CD4-positive, alpha-beta memory T cell (primary cell): Measurements from ENCODE around the gene SLC2A14. TPM values are rescaled to one million over a fixed set of nuclear protein-coding genes. Genes with fewer than 3 reads are reported as not detected.
"Not testable (repeated sequence)": the region's sequence is repeated elsewhere in the genome, so short reads cannot be mapped to it uniquely, and the experiment has no call there.

ENCODE experiments used
- CTCF ChIA-PET: fragments of 350-600 bp; sonication (Branson Sonifier 250); formaldehyde crosslinking; loops from one replicate; lab custom pipeline; 2021; ENCODE audit warnings: inconsistent platforms; ENCODE audit not compliant: partially characterized antibody; lab: Charles Lee
- POLR2A ChIA-PET: fragments of 350-600 bp; sonication (Branson Sonifier 250); formaldehyde crosslinking; loops from one replicate; lab custom pipeline; 2021; ENCODE audit not compliant: partially characterized antibody; lab: Charles Lee
- DNase-seq, 5 donors: peaks; one replicate each; pipeline versions ENCODE4 v3.0.0 to v3.0.0-alpha.2; 2020 to 2022; ENCODE audit warnings: mixed read lengths in 1 of 5
- H3K27ac ChIP-seq: one replicate; pipeline ENCODE4 v1.7.0; 2013; ENCODE audit warnings: low read depth, low read length
- H3K27me3 ChIP-seq: 2 replicates; pipeline ENCODE4 v1.7.0; 2013; ENCODE audit warnings: mild to moderate bottlenecking, low read length, moderate library complexity; ENCODE audit not compliant: insufficient read depth
- H3K36me3 ChIP-seq: 2 replicates; pipeline ENCODE4 v1.7.0; 2013; ENCODE audit warnings: mild to moderate bottlenecking, low read length, moderate library complexity; ENCODE audit not compliant: insufficient read depth
- H3K4me1 ChIP-seq: 2 replicates; pipeline ENCODE4 v1.7.0; 2013; ENCODE audit warnings: mild to moderate bottlenecking, low read length, moderate library complexity; ENCODE audit not compliant: insufficient read depth
- H3K4me3 ChIP-seq, 2 donors: one replicate each; pipeline ENCODE4 v1.7.0; 2013; ENCODE audit warnings: low read length in 2 of 2, mild to moderate bottlenecking in 1 of 2
- H3K9me3 ChIP-seq, 2 donors: one replicate each; pipeline ENCODE4 v1.7.0; 2013; ENCODE audit warnings: low read length in 2 of 2, control low read depth in 1 of 2; ENCODE audit not compliant: control insufficient read depth in 1 of 2
- H3K27ac Mint-ChIP-seq, 7 donors: one replicate each; pipeline ENCODE4 v1.8.0; 2020 to 2021; ENCODE audit warnings: mixed read lengths in 7 of 7, mild to moderate bottlenecking in 6 of 7, inconsistent platforms in 3 of 7, moderate library complexity in 3 of 7
- H3K27me3 Mint-ChIP-seq, 2 donors: one replicate each; pipeline ENCODE4 v1.8.0; 2020 to 2021; ENCODE audit warnings: mixed read lengths in 2 of 2
- H3K36me3 Mint-ChIP-seq, 2 donors: one replicate each; pipeline ENCODE4 v1.8.0; 2020 to 2021; ENCODE audit warnings: mixed read lengths in 2 of 2, inconsistent platforms in 1 of 2, mild to moderate bottlenecking in 1 of 2
- H3K4me1 Mint-ChIP-seq, 4 donors: one replicate each; pipeline ENCODE4 v1.8.0; 2020 to 2021; ENCODE audit warnings: mixed read lengths in 4 of 4, mild to moderate bottlenecking in 1 of 4
- H3K4me3 Mint-ChIP-seq, 8 donors: one replicate each; pipeline ENCODE4 v1.8.0; 2020 to 2021; ENCODE audit warnings: mixed read lengths in 8 of 8, mild to moderate bottlenecking in 7 of 8, moderate library complexity in 6 of 8, inconsistent platforms in 3 of 8
- H3K9me3 Mint-ChIP-seq, 8 donors: one replicate each; pipeline ENCODE4 v1.8.0; 2020 to 2021; ENCODE audit warnings: mixed read lengths in 8 of 8, mild to moderate bottlenecking in 5 of 8, inconsistent platforms in 3 of 8, moderate library complexity in 1 of 8
- intact Hi-C: fragments of 100-400 bp; cut with micrococcal nuclease; formaldehyde crosslinking; loops from one replicate; pipeline ENCODE4 v1.15.1; 2023
- polyA plus RNA-seq, 2 donors: library from polyadenylated mRNA; unstranded; fragments of 300-500 nt; fragmentation: Illumina TruSeq; gene quantifications; one replicate each; pipeline ENCODE4 v1.2.3, GENCODE V29; 2021
- total RNA-seq, 2 experiments: library from RNA; stranded (reverse); gene quantifications; one replicate each; pipeline ENCODE4 v1.2.3, GENCODE V29; 2021

The SLC2A14 gene
- total and polyA plus RNA-seq, 4 experiments from 2014 or later, result 3.5 TPM; not detected in 2

- Mint-ChIP-seq H3K27ac (no peak overlapping the region), H3K4me1 (peaks cover 0 to 8% (median 3%) of the 10 kb centered on the region in 4 donors), H3K27me3 (peaks cover 7 to 13% of the 10 kb centered on the region in 2 donors), H3K36me3 (no peaks in the 10 kb centered on the region), H3K4me3 (peak overlapping the region in 1 of 8 donors; percentile 68), H3K9me3 (no peaks in the 10 kb centered on the region)
- CTCF ChIA-PET, result no interaction called here
- Histone ChIP-seq H3K9me3 (no peaks in the 10 kb centered on the region), H3K4me3 (no peak overlapping the region), H3K27ac (no peak overlapping the region), H3K4me1 (no peaks in the 10 kb centered on the region), H3K27me3 (no peaks in the 10 kb centered on the region), H3K36me3 (no peaks in the 10 kb centered on the region)
- DNase-seq, result no peak
- intact Hi-C loops, result no loop called here
- POLR2A ChIA-PET, result no interaction called here
These were observed 28.6 kb downstream of the SLC2A14 start for GRCh38 chr12:7844116-7844515.

DNA sequence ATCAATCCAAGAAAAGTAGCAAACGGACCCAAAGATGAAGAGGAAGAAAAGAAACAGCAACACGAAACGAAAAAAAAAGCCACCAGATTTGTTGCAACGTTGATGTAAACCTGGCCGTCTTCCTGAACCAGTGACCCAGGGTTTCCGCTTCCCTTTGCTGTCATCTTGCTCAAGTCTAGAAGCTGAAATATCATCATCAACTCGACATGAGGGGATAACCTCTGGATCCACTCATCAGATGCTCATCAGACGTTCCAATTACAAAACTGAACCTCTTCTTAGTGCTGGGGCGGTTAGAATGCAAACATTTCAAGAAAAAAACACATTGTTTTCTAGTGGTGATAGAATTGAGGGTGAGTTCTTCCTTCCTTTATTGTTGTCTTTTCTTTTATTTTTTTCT lies 29.1 kb downstream of the SLC2A14 start:
- H3K4me3 ChIP-seq, H3K9me3 ChIP-seq, H3K9me3 Mint-ChIP-seq, H3K4me1 ChIP-seq, H3K36me3 ChIP-seq, H3K27ac ChIP-seq, H3K36me3 Mint-ChIP-seq, CTCF ChIA-PET, POLR2A ChIA-PET, H3K27me3 ChIP-seq, H3K4me1 Mint-ChIP-seq, intact Hi-C loops: not testable (repeated sequence)
- peaks cover 7 to 13% of the 10 kb centered on the region in 2 donors for H3K27me3 Mint-ChIP-seq
- peak overlapping the region in 5 of 7 donors; percentile 3 to 83 (median 67) for H3K27ac Mint-ChIP-seq
- DNase-seq, result peak in 4 of 5 donors; percentile 16 to 48 (median 29)
- H3K4me3 Mint-ChIP-seq, result peak overlapping the region in 5 of 8 donors; percentile 27 to 75 (median 43)

DNA sequence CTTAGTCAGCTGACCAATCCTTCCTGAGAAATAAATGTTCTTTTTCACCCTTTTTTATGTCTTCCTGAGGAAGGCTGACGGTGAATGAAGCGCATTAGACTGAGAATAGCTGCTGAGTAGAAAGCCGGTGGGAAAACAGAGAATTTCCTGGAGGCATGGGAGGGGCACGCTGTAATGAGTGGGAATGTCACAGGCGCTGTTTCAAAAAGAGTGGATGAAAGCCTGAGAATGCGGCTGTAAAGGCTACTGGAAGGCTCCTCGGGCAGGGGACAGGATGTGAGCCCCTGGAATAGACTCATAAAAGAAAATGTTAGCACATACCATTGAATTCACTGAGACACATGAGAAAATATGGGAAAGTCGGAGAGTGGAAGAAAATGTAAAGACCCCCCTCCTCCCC lies 29.6 kb downstream of the SLC2A14 start:
- Mint-ChIP-seq H3K4me3 (peak overlapping the region in 3 of 8 donors; percentile 33 to 55 (median 47)), H3K27me3 (peaks cover 7 to 11% of the 10 kb centered on the region in 2 donors), H3K27ac (peak overlapping the region in 1 of 7 donors; percentile 63)
- H3K27ac ChIP-seq, CTCF ChIA-PET, intact Hi-C loops, POLR2A ChIA-PET, H3K9me3 ChIP-seq, H3K36me3 ChIP-seq, H3K4me1 Mint-ChIP-seq, H3K4me1 ChIP-seq, H3K36me3 Mint-ChIP-seq, H3K27me3 ChIP-seq, H3K4me3 ChIP-seq, H3K9me3 Mint-ChIP-seq: not testable (repeated sequence)
- peak in 1 of 5 donors; percentile 10 for DNase-seq

DNA sequence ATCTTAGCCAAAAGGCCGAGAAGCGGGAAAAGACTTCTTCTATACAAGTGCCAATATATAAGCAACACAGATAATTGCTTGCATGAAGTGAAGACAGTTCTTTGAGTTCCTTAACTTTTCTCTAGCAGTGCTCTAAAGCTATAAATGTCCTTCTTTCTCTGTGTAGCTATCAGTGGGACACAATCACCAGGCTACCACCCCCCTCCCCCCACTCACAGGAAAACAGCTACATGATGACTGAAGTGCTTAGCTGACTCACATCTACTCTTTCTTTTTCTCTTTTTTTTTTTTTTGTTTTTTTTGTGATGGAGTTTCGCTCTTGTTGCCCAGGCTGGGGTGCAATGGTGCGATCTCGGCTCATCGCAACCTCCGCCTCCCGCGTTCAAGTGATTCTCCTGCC lies 30.3 kb downstream of the SLC2A14 start:
- CTCF ChIA-PET, result not testable (repeated sequence)

DNA sequence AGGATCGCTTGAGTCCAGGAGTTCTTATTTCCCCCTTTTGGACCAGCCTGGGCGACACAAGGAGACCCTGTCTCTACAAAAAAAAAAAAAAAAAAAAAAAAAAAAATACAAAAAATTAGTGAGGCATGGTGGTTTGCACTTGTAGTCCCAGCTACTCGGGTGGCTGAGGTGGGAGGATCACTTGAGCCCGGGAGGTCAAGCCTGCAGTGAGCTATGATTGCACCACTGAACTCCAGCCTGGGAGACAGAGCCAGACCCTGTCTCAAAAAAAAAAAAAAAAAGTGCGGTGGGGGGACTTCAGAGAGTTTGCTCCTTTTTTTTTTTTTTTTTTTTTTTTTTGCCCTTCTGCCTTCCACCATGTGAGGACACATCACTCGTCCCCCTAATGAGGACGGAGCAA lies 32.9 kb downstream of the SLC2A14 start:
- H3K9me3 ChIP-seq, H3K9me3 Mint-ChIP-seq, H3K27me3 ChIP-seq, DNase-seq, H3K4me1 ChIP-seq, H3K27ac ChIP-seq, H3K27ac Mint-ChIP-seq, POLR2A ChIA-PET, H3K36me3 ChIP-seq, H3K4me3 Mint-ChIP-seq, H3K36me3 Mint-ChIP-seq, H3K4me1 Mint-ChIP-seq, H3K4me3 ChIP-seq, intact Hi-C loops: not testable (repeated sequence)
- CTCF ChIA-PET, result interaction anchor here (0.9 kb wide), 1 partner anchor 9 kb away, joined by 3 read pairs; no protein-coding TSS in a partner anchor
- peaks cover 8 to 10% of the 10 kb centered on the region in 2 donors for H3K27me3 Mint-ChIP-seq

More for the DNA sequence above, 30.3 kb downstream of the SLC2A14 start:
- H3K27me3 Mint-ChIP-seq, result peaks cover 4 to 11% of the 10 kb centered on the region in 2 donors
- H3K4me1 Mint-ChIP-seq, H3K4me3 ChIP-seq, H3K27ac Mint-ChIP-seq, H3K9me3 Mint-ChIP-seq, H3K4me3 Mint-ChIP-seq, intact Hi-C loops, H3K36me3 Mint-ChIP-seq, H3K36me3 ChIP-seq, DNase-seq, H3K27ac ChIP-seq, H3K27me3 ChIP-seq, H3K9me3 ChIP-seq, H3K4me1 ChIP-seq, POLR2A ChIA-PET: not testable (repeated sequence)

DNA sequence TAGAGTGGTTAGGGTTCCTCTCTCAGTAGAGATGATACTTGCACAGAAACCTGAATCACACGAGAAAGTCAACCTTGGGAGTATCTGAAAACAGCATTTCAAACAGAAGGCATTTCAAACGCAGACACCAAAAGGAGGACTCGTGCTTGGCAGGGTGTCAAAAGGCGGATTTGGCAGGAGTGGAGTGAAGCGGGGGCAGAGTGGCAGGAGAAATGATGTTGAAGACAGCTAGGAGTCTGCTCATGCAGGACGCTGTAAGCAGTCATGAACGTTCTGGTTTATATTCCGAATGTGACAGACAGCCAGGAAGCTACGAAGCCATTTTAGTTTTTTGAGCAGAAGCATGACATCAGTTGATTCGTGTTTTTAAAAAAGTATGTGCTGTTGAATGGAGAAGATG lies 33.5 kb downstream of the SLC2A14 start:
- DNase-seq, H3K4me3 ChIP-seq, intact Hi-C loops, POLR2A ChIA-PET, H3K27ac Mint-ChIP-seq, H3K4me3 Mint-ChIP-seq, H3K9me3 ChIP-seq, H3K36me3 Mint-ChIP-seq, H3K9me3 Mint-ChIP-seq, H3K27ac ChIP-seq, H3K4me1 ChIP-seq, H3K4me1 Mint-ChIP-seq, H3K36me3 ChIP-seq, H3K27me3 ChIP-seq, H3K27me3 Mint-ChIP-seq: not testable (repeated sequence)
- CTCF ChIA-PET, result interaction anchor here (0.9 kb wide), 1 partner anchor 8 kb away, joined by 3 read pairs; no protein-coding TSS in a partner anchor

- Histone ChIP-seq H3K4me3 (no peak overlapping the region), H3K9me3 (no peaks in the 10 kb centered on the region), H3K4me1 (no peaks in the 10 kb centered on the region), H3K27me3 (no peaks in the 10 kb centered on the region), H3K36me3 (no peaks in the 10 kb centered on the region), H3K27ac (no peak overlapping the region)
- Mint-ChIP-seq H3K27me3 (peaks cover 6 to 8% of the 10 kb centered on the region in 2 donors), H3K9me3 (no peaks in the 10 kb centered on the region), H3K4me3 (no peak overlapping the region), H3K4me1 (peaks cover 0 to 1% (median 0%) of the 10 kb centered on the region in 4 donors), H3K36me3 (no peaks in the 10 kb centered on the region), H3K27ac (no peak overlapping the region)
- DNase-seq, result no peak
- CTCF ChIA-PET, result no interaction called here
- POLR2A ChIA-PET, result no interaction called here
- intact Hi-C loops, result no loop called here
These were observed 35.3 kb downstream of the SLC2A14 start for GRCh38 chr12:7837366-7837765.

DNA sequence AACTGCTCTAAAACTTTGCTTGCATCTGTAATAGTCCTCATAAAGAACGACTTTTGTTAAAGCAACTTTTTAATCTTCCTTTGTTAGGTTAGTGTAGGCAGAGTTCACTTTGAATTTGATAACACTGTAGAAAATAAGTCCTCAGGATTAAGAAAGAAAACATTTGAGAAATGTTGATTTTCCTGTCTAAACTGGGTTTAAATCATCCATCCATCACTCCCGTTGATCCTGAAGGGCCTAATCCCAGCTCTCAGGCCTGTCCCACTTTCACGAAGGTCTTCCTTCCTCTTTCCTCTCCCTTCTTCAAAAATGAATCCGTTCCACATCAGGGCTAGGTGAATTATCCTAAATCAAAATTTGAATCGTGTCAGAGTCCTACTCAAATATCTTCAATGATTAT lies 36.9 kb downstream of the SLC2A14 start:
- no peak for DNase-seq
- H3K27ac Mint-ChIP-seq, result peak overlapping the region in 1 of 7 donors; percentile 29
- Histone ChIP-seq H3K27ac (no peak overlapping the region), H3K27me3 (no peaks in the 10 kb centered on the region), H3K9me3 (no peaks in the 10 kb centered on the region), H3K4me1 (no peaks in the 10 kb centered on the region), H3K36me3 (no peaks in the 10 kb centered on the region), H3K4me3 (no peak overlapping the region)
- ChIA-PET CTCF (interaction anchor here (0.5 kb wide), 1 partner anchor 75 kb away, joined by 3 read pairs; no protein-coding TSS in a partner anchor), POLR2A (no interaction called here)
- no peaks in the 10 kb centered on the region for H3K36me3 Mint-ChIP-seq
- H3K9me3 Mint-ChIP-seq, result no peaks in the 10 kb centered on the region
- H3K4me1 Mint-ChIP-seq, result no peaks in the 10 kb centered on the region
- no peak overlapping the region for H3K4me3 Mint-ChIP-seq
- intact Hi-C loops, result no loop called here
- H3K27me3 Mint-ChIP-seq, result peaks cover 6 to 7% of the 10 kb centered on the region in 2 donors
